Stimulated activated CD4-positive, alpha-beta T cell treated with anti-CD3 and anti-CD28 coated beads, Interleukin-4, amount 100 ng/mL, for 48 hours (primary cell): ENCODE data around the gene TRDMT1.
A peak's percentile ranks its signal among the peaks of the same experiment; 100 is the strongest.

Experiments used
- DNase-seq, 2 donors: peaks; one replicate each; pipeline ENCODE4 v3.0.0-alpha.2; 2020; ENCODE audit warnings: low read depth in 2 of 2

TRDMT1 gene

DNA sequence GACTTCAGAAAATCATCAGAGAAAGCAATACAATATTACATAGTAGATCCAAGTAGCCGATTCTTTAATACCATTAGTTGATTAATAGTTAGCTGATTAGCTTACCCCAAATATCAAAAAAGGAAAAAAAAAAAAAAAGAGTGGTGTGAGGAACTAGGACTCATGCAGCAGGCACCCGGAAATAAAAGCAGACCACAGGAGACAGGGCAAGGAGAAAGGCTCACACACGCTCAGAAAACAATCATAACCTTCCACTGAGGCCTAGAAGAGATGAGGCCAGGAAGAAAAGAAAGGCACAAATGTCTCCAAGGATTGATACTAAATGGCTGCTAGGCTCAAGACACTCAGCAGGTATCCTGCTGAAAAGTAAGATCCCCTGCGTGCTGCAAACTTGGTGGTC lies 25.9 kb downstream of the TRDMT1 start:
- peak in 1 of 2 donors; percentile 1 for DNase-seq

DNA sequence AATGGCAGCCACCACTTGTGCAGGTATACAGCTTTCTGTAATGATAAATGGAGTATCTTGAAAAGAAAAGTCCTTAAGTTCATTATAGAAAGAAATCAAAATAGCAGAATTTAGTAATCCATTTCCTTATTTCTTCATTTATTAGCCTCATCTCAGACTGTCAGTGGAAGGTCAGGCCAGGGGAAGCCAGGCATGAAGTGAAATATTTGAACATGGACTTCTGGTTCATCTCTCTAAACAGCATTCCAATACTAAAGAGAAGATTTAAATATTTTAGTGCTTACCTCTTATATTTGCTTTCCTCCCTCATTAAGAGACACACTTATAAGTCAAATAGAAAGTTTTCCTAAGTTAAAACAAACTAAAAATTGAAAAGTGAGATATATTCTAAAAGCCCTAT lies 26.8 kb downstream of the TRDMT1 start:
- no peak for DNase-seq

DNA sequence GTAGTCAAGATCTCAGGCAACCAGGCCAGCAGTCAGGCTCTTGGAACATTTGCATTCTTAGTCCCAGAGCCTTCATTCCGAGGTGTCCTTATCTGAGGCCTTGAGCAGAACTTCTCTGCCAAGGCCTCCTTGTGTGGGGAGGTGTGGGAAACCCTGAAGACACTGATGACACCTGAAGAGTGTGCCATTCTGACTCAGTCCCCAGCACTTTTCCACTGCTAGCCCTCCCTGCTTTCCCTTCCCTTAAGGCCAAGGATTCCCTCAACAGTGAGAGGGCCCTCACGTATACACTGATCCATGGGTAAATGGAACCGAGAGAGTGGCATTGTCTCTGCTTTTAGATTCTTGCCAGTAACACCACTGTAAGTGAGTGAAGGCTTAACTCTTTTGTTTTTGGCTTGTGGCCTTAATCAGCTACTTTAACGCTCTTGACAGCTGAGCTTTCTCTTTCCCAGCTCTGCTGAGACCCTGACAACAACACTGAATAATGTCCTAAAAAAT lies 30.3 kb downstream of the TRDMT1 start:
- no peak for DNase-seq

DNA sequence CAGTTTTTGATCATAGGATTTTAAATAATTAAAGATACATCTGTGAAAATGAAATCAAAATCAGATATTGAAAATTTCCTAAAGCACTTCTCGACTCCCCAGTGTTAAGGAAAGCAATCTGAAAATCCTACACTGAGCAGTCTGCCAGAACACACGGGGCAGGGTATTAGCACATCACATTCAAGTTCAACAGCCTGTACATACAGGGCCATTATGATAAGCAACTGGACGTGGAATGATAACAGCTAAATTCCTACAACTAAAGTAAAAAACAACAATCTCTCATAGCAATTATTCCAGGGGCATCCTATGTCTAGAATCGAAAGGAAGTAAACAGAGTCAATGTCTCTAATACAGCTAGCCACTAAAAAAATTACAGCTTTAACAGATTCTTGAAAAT lies 31.7 kb downstream of the TRDMT1 start:
- no peak for DNase-seq

- no peak for DNase-seq
Measured at GRCh38 chr10:17166699-17167098, 34.8 kb downstream of the TRDMT1 start.

- DNase-seq, result no peak
Measured at GRCh38 chr10:17162828-17163227, 38.6 kb downstream of the TRDMT1 start.

DNA sequence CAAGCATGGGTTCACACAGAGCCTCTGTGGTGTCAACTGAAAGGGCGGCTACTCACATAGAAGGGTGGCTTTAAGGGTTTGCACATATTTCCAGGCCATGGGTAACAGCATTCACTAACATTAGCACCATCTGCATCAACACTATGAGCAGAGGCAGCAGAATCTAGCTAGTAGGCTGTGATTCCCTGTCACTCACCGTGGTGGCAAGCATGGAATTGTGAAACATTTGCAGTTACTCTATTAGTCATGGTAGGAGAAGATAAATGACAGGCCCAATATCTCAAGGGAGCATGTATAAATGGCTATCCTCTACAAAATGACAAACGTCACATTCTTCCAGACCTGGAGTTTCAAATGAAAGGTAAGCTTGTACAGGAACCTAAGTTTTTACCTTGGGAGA lies 39.7 kb downstream of the TRDMT1 start:
- DNase-seq, result no peak

- DNase-seq, result no peak
Measured at GRCh38 chr10:17157024-17157423, 44.4 kb downstream of the TRDMT1 start.

DNA sequence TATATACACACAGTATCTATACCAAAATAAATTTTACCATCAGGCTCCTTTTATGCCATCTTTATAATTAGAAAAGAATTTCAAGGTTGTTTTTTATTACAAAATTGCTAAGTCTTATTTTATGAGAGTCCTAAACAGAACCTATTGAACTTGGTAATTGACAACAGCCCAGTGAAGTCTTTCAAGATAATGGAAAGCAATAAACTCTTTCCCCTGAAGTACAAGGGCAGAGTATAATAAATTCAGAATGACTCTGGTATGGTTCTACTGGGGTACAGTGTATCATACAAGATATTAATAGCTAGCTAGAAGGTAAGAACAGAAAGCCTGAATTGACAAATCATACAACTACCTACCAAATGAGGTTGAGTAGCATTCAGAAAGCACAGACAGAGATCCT lies 45.6 kb downstream of the TRDMT1 start:
- DNase-seq, result no peak

DNA sequence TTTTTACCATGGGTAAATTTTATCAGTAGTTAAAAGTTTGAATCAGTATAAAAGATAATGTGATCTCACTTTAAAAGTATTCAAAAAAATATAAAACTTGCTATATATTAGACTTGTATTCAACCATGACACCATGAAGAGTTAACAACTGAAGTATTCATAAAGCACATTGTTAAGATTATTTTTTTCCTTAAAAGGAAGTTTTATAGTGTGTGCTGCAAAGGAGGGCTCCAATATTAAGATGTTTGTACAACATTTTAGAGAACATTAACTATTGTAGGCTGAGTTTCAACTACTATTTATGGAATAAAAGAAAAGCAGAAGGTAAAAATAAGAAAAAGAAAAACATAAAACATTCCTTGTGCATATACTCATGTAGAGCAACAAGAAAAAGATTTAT lies 47.4 kb downstream of the TRDMT1 start:
- no peak for DNase-seq

DNA sequence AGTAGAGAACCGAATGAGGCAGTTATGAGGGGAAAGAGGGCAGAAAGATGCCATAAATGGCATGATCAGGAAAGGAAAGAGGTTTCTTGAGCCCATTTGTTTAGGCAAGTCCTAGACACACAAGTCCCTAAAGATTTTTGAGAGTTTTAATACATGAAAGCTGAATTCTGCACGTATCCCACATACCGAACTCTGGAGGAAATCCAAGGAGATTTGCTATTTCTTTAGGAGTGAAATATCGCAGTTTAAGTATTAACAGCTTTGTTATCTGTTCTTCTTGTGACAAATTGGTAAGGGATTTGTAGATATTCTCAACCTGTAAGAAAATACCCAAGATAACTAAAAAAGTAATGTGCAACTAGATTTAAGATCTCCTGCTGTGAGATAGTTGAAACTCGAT lies 48.2 kb downstream of the TRDMT1 start:
- DNase-seq, result no peak

GRCh38 chr10:17151716-17152115 lies 49.8 kb downstream of the TRDMT1 start:
- no peak for DNase-seq

- no peak for DNase-seq
Measured at GRCh38 chr10:17147884-17148489, 53.5 kb downstream of the TRDMT1 start.

GRCh38 chr10:17146892-17147291 lies 54.6 kb downstream of the TRDMT1 start:
- DNase-seq, result no peak

DNA sequence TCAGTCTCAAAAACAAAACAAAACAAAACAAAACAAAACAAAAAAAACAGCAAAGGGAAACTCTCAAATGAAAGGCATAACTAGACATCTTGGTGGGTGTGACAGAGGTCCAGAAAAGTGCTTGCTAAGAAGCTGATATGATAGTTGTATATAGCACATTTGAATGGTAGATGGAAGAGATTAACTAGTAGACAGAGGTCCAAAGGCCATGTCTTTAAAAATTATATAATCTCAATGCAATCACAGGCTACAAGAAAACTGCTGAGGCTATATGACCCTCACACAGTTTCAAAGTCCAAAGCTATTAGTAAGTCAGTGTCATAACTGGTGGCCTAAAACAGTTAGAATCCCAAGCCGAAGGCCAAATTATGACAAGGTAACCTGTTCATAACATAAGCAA lies 56.2 kb downstream of the TRDMT1 start:
- no peak for DNase-seq

GRCh38 chr10:17144757-17145156 lies 56.7 kb downstream of the TRDMT1 start:
- DNase-seq, result peak; percentile 45 to 56

- DNase-seq, result no peak
Measured at GRCh38 chr10:17144032-17144431, 57.4 kb downstream of the TRDMT1 start.

GRCh38 chr10:17143055-17143690 lies 58.3 kb downstream of the TRDMT1 start:
- DNase-seq, result no peak

GRCh38 chr10:17141504-17142229 lies 59.8 kb downstream of the TRDMT1 start:
- no peak for DNase-seq

GRCh38 chr10:17140386-17140761 lies 61.1 kb downstream of the TRDMT1 start:
- no peak for DNase-seq

GRCh38 chr10:17138460-17139042 lies 62.9 kb downstream of the TRDMT1 start:
- no peak for DNase-seq

- no peak for DNase-seq
Measured at GRCh38 chr10:17134737-17135260, 66.7 kb downstream of the TRDMT1 start.
